HG03575 (cell line): ENCODE data around the gene ISM1.

ENCODE experiments used
- ATAC-seq: cut with Tn5 transposase; IDR thresholded peaks from one replicate; pipeline ENCODE4 v1.9.1; 2021; ENCODE audit not compliant: unreplicated experiment, insufficient number of reproducible peaks, low FRiP score; ENCODE audit errors: extremely low read depth

The ISM1 gene

DNA sequence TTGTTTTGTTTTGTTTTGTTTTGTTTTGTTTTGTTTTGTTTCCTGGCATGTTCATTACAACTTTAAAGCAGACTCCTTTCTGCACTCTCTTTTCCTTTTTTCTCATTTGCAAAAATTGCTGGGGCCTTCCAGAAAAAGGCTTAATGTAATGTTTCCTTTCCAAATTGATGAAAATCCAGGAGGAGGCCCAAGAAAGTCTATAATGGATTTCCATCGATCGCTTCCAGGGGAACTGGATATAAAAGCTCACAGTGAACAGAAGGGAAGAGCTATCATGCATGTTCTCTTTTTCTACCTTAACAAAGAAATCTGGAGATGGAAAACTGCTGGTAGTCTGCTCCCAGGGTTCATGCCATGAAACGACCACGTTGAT, 28.7 kb downstream of the ISM1 start:
- no peak for ATAC-seq

DNA sequence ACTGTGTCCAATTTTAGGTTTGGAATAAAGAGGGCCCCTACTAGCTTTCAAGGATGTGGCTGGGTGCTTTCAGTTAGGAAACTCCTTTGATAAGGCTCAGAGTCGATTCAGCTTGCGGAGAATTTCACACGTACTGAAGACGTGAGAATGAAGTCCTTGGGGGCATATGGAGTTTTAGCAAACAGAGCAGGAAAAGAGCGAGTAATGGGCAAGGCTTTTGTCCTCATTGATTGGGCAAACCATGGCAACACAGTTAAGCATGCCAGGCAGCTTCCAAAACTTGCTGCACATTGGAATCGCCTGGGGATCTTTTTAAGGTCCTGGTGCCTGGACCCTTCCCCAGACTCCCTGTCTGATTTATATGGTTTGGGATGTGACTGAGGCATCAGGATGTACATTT, 29.2 kb downstream of the ISM1 start:
- ATAC-seq: no peak

DNA sequence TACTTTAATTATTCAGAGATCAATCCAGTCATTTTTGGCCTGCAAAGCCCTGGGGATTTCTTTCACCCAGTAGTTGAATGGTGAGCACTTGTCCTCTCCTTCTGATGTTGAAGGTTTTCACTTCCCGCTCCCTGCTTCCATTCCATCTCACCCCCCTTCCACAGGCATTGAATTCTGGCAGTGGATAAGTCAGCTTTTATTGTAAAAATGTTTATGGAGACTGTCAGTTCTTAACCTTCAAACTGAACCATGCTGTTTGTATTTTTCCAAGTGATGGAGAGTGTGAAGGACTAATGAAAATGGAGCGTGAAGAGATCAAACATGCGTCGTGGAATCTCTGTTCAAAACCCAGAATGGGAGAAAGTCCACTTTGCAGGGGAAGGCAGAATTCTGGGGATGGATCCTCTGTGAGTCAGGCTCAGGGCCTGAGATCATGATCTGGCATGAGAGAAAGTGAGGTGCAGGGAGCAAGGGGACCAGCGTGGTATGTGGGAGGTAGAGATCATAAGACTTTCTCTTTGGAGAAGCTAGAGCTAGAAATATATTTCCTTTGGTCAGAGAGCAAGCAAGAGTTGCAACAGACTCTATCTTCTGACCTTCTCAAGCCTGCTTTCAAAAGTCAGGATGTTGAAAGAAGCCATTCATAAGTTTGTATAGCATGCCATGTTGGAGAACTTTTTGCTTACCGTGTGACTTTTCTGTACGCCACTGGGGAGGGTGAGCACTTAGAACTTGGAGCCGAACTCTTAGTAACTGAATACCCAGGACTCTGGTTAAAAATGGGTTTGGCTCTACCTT, 30.2 kb downstream of the ISM1 start:
- no peak for ATAC-seq

DNA sequence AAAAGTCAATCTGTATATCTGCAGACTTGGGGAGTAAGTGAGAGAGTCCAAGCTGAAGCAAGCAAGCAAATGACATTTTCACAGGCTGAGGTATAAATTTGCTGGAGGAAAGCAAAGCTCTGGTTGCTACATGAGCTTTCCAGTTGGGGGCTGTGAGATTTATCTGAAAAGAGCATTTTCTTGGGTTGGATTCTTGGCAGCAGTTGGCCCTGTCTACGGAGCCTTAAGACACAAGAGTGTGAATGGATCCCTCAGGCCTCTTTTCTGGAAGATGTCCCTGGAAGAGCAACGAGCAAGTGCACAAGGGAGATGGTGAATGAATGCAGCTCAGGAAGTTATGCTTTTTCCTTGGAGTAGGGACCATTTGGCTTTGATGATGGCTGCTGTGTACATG, 30.8 kb downstream of the ISM1 start:
- no peak for ATAC-seq

DNA sequence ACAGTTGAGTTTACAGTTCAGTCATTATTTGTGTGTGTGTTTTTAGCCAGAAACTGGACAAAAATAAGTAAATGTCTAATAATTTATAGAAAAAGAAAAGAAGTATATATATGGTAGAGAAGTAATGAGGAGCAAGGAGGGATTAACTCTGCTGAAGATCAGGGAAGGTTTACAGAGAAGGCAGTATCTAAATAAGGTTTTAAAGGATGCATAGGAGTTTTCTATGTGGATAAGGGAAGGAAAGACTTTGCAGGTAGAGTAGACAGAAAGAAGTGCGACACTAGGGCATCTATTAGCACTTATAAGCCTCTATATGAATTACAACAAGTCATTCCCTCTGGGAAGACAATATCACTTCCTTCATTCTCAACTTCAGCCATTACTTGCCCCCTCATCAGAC, 34.3 kb downstream of the ISM1 start:
- no peak for ATAC-seq

DNA sequence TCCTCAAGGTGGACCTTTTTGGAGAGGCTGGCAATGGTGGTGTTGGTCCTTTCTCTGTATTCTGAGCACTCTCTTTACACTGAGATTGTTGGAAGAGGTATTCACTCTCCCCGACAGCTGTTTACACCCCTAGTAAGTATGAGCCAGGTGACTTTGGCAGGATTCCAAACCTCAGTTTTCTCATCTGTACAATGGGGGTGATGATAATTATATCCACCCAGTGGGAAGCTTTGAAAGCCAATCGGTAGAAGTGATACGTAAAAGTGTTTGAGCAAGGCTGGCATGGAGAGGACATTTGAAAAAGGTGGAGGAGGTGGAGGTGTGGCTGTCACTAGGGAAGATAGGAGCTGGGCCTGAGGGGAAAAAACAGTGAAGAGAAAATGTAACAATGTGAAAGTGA, 35.5 kb downstream of the ISM1 start:
- no peak for ATAC-seq

DNA sequence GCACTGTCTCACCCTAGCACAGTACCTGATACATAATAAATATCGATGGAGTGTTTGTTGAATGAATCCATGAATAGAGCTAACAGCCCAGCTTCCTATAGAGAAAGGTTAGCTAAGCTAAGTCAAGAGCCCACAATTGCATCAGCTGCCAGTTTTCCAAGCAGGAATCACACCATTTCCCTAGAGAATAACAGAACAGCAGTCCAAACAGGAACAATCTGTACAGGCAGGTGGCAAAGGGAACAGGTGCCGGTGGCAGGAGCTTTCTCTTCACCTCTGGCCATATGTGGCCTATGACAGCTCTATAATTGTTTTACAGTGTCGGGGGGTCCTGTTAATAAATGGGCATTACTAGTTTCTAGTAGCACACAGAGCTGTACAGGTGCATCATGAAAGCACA, 38.8 kb downstream of the ISM1 start:
- ATAC-seq: no peak

DNA sequence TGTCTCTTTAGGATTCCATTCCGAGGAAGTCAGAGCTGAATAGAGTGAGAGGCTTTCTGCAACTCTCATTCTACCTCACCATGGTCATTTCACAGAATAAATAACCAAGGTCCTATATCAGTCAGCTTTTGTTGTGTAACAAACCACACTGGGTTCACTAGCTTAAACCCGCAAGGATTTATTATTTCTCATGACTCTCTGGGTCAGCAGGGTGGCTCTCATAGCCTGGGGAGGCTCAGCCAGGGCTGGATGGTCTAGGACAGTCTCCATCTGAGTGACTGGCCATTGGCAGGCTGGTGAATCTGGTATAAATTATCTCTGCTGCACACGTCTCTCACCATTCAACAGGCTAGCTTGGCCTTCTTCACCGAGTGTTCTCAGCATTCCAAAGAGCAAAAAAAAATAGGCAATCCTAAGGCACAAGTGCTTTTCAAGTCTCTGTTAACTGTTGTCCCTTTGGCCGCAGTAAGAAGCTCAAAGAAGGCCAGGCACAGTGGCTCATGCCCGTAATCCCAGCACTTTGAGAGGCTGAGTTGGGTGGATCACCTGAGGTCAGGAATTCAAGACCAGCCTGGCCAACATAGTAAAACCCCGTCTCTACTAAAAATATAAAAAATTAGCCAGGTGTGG, 39.7 kb downstream of the ISM1 start:
- ATAC-seq: no peak

DNA sequence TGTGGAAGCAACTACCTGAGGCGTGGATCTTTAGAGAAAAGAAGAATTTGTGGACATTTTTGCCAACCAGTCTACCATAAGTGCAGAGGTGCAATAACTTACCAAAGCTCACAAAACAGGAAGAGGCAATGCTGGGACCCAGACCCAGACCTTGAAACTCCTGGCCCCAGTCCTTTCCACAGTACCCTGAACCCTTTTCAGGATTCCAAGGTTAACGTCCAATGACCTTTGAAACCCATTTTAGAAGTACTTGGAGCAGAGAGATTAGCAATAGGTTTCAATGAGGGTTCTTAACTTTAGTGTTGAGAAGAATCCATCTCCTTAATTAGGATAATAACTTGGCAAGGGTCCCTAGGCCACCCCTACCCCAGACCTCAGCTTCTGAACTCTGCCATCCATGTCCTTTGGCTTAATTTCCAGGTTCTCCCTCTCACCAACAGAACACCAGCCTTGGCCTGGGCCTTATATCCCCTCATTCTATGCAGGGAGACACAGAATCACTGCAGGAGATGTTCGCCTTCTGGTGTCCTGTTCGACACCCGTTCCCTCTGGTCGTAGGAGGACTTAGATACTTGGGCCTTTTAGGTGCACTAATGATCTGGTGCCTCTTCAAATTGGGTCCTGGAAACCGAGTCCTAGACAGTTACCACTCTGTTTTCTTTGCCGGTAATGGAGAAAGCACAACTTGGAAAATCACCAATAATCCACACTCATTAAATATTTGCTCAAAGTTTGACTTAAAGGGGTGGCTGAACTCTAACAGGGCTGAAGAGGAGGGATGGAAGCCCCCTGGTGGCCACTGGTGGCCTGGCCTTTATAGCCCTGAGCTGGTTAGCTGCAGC, 40.6 kb downstream of the ISM1 start:
- no peak for ATAC-seq

DNA sequence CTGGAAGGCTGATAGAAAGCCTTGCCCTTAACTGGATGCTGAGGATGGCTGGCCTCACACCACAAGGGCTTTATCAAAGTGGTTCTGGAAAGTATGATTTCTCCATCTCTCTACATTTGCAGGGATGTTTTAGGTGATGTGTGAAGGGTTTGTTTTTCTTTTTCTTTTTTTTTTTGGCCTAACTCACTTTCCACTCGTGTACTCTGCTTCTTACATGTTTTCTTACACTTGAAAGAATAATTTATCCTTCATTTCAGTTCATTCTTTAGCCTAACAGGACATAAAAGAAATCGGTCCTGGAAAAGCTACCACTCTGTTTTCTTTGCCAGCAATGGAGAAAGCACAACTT, 41.2 kb downstream of the ISM1 start:
- ATAC-seq: no peak

DNA sequence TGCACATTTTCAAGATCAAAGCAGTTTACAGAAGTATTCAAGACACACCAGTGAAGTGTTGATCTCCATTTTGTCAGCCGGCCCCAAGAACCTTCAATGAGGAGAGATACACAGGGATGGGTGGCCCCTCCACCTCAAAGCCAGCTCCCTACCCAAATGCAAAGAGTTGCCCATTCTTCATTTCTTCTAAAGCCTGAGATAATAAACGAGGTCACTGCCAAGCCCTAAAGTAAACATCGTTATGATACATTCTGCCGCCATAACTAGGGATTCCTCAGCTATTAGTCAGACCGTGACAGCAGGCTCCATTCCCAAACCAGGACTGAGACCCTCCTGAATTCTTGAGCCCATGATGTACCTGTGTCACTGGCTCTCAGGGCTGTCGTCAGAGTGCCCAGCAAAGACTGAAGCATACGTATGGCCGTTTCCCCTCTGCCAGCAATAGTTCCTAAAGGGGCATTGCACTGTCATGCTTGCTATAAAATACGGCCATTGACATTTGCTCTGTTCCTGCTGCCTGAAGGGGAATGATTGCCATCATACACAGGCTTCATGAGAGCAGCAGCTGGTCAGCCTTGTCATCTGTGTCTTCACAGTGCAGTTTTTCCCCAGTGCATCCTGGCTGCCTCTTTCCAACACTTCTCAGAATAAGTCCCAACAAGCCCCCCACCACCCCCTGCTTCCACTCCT, 41.7 kb downstream of the ISM1 start:
- ATAC-seq: no peak

DNA sequence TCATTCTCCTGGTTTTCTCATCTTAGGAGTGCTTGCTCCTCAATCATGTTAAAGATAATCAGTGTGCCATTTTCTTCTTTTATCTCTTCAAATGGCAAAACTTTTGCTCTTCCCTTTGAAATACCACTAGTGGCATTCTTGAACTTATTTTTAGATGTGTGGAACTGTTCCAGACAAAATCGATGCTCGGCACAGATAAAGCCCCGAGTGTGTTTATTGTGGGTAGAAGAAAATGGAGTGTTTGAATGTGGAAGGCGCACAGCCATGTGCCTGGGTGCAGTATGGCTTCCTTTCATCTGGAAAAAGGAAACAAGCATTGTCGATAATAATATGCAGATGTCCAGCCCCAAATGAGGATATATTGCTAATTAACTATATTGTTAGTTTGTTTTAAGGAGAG, 42.4 kb downstream of the ISM1 start:
- no peak for ATAC-seq

DNA sequence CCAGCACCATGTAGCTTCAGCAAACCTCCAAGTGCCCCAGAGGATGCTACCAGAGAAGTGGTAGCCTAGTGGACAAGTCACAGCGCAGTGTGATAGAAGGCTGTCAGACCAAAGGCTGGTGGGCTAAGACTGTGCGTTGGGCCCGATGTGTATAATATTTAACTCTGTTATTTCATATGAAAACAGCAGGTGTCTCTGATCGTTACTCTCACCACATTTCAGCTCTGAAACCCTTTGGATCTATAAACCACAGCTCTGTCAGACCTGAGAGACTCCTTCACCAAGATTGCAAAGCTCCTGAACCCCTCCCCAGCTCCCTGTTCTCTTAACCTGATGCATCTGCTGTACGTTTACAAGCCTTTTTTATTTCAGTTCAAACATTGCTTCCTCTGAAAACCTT, 43.8 kb downstream of the ISM1 start:
- ATAC-seq: no peak

DNA sequence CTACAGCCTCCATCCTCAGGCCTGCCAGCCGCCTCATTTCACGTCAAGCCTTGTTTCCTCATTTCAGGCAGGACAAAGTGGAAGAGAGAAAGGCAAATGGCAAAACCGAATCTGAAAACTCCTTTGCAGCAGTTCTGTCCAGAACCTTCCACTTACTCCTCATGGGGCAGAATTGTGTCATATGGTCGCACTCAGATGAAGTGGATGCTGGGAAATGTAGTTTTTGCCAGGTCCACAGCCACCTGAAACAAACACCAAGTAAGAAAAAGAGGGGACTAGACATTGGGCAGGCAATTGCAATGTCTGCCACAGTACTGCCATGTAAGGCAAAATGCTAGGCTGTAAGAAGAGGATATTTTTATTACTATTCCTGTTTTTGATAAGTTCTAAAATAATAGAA, 44.9 kb downstream of the ISM1 start:
- ATAC-seq: no peak

DNA sequence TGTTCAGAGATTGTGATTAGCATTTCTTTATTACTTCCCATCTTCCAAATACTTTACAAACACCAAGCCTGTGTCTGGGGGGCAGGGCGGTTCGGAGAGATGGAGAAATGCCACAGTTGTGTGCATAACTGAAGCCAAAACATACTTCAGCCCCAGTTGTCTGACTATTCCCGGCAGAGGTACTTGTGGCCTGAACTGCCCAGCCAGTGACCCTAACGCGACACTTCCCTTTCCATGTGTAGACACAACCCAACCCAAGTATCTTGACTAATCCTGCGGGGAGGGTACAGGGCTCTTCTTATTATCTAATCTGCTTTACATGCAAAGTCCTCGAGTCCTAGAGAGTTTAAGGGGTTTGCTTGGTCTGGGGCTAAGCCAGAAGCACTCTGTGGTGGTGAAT, 46.2 kb downstream of the ISM1 start:
- no peak for ATAC-seq

DNA sequence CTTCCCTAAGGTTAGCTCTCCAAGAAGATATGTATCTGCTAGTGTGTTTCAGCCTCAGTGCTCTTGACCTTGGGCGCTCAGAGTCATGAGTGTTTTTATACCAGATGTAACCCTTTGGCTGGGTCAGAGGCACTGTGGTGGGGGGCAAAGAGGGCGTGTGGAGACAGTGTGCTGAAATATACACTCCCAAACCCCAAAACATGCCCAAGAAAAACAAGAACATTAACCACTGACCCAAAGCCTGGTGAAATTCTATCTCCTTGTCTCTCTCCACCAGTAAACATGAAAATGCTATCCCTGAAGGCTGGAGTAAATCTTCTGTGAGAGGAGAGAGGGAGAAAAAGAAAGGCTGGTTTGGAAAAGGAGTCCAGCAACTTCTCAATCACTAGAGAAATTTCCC, 47.9 kb downstream of the ISM1 start:
- ATAC-seq: no peak

DNA sequence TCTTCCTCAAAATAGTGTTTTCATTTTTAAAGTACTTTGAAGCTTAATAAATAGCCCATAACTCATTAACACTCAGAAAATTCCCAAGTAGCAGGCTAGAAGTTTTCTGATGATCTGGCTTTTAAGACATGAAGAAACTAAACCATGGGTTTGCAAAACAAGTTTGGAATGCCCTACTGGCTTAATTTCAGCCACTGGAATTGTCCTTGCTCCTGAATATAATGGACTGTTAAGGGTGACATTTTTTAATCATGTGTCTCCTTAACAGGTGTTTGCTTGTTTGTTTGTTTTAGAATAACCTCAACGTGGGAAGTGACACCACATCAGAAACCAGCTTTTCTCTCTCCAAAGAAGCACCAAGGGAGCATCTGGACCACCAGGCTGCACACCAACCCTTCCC, 49.1 kb downstream of the ISM1 start:
- ATAC-seq: no peak

DNA sequence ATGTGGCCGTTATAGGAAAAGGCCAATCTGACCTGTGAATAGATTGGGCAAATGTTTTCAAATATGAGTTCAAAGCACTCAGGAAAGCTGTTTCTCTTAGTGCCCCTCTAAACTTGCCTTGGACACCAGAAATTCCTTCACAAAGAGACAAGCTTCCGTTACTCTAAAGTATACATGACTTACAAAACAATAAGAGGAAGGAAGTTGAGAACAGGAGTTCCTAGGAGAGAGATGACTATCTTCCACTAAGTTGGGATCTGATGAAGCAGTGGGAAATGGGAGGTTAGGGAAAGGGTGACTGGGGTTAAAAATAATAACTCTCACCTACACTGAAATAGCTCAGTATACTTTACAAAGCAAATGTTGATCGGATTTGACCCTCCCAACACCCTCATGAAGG, 50.0 kb downstream of the ISM1 start:
- ATAC-seq: no peak
